A673 (cell line): ENCODE results near the gene MAP9. TPM values are rescaled to one million over a fixed set of nuclear protein-coding genes. Genes with fewer than 3 reads are reported as not detected.

ENCODE experiments used
- BruUV-seq: library from RNA; stranded (reverse); fragments of 400-500 nt; replicated peaks from 2 replicates; lab custom pipeline; 2021; lab: Mats Ljungman, UMichigan
- CTCF ChIA-PET: fragments of 300-600 bp; sonication (Branson Sonifier 250); formaldehyde crosslinking; loops from one replicate; lab custom pipeline; 2022; ENCODE audit warnings: antibody characterized with exemption; lab: Charles Lee
- POLR2A ChIA-PET: fragments of 300-600 bp; sonication (Branson Sonifier 250); formaldehyde crosslinking; loops from one replicate; lab custom pipeline; 2022; ENCODE audit warnings: antibody characterized with exemption; ENCODE audit not compliant: low non-redundant PET; lab: Charles Lee
- DNase-seq: peaks from one replicate; pipeline ENCODE4 v3.0.0-alpha.2; 2015; ENCODE audit warnings: low spot score
- H3K27ac ChIP-seq: fragments of 200-600 bp; sonication (generic); 2 replicates; pipeline ENCODE4 v1.5.1; 2016; ENCODE audit warnings: mixed run types, low read depth, mild to moderate bottlenecking, mixed read lengths, antibody characterized with exemption, low read length; ENCODE audit not compliant: poor library complexity, severe bottlenecking
- H3K27me3 ChIP-seq: fragments of 200-600 bp; sonication (generic); replicated peaks from 2 replicates; pipeline ENCODE4 v1.6.1; 2017; ENCODE audit warnings: mixed run types, low read depth, mild to moderate bottlenecking, mixed read lengths, antibody characterized with exemption, low read length; ENCODE audit not compliant: insufficient read depth, poor library complexity
- H3K36me3 ChIP-seq: fragments of 200-600 bp; sonication (generic); 2 replicates; pipeline ENCODE4 v1.6.1; 2016; ENCODE audit warnings: mixed run types, mild to moderate bottlenecking, mixed read lengths, antibody characterized with exemption, low read length; ENCODE audit not compliant: insufficient read depth, poor library complexity, severe bottlenecking
- H3K4me1 ChIP-seq: fragments of 200-600 bp; sonication (generic); 2 replicates; pipeline ENCODE4 v1.6.1; 2017; ENCODE audit warnings: mixed run types, mild to moderate bottlenecking, mixed read lengths, antibody characterized with exemption, low read length; ENCODE audit not compliant: insufficient read depth, poor library complexity, severe bottlenecking
- H3K4me3 ChIP-seq: fragments of 200-600 bp; sonication (generic); 2 replicates; pipeline ENCODE4 v1.5.1; 2016; ENCODE audit warnings: low read depth, mixed run types, mild to moderate bottlenecking, mixed read lengths, low read length; ENCODE audit not compliant: poor library complexity, severe bottlenecking
- H3K9me3 ChIP-seq: fragments of 200-600 bp; sonication (generic); 2 replicates; pipeline ENCODE4 v1.6.1; 2016; ENCODE audit warnings: mixed run types, low read depth, mild to moderate bottlenecking, mixed read lengths, antibody characterized with exemption, low read length; ENCODE audit not compliant: poor library complexity, severe bottlenecking
- EZH2 ChIP-seq: fragments of 200-600 bp; sonication (generic); IDR thresholded peaks from 2 replicates; pipeline ENCODE4 v1.6.1; 2017; ENCODE audit warnings: borderline replicate concordance, low read depth, mild to moderate bottlenecking, mixed read lengths, antibody characterized with exemption, low read length; ENCODE audit not compliant: poor library complexity, severe bottlenecking
- intact Hi-C: fragments of 100-400 bp; cut with micrococcal nuclease; formaldehyde crosslinking; loops from one replicate; pipeline ENCODE4 v1.10.0; 2022; ENCODE audit not compliant: unreplicated experiment
- total RNA-seq: library from RNA; stranded (reverse); gene quantifications from 2 replicates; pipeline ENCODE4 v1.2.3, GENCODE V29; 2021
- TF ChIP-seq, protein P1 (sequence below): fragments of 300-800, 200-600 bp; sonication (generic); conservative IDR thresholded peaks from 2 replicates; pipeline ENCODE4 v1.5.1; 2017; ENCODE audit warnings: low read depth, mild to moderate bottlenecking, antibody characterized with exemption, low read length, moderate library complexity, mixed read lengths

The MAP9 gene
- total RNA-seq, 1 experiment from 2014 or later: 13.7 TPM

DNA sequence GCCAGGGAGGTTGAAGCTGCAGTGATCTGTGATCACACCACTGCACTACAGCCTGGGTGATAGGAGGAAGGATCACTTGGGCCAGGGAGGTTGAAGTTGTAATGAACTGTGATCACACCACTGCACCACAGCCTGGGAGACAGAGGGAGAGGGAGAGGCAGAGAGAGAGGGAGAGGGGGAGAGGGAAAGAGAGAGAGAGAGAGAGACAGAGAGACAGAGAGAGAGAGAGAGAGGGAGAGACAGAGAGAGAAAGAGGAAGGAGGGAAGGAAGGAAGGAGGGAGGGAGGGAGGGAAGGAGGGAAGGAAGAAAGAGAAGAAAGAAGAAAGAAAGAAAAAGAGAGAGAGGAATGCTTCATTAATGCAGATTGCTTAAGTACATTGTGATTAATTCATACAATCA lies 15.2 kb upstream of the MAP9 start:
- ChIA-PET POLR2A (no interaction called here), CTCF (no interaction called here)
- TF ChIP-seq, protein P1, sequence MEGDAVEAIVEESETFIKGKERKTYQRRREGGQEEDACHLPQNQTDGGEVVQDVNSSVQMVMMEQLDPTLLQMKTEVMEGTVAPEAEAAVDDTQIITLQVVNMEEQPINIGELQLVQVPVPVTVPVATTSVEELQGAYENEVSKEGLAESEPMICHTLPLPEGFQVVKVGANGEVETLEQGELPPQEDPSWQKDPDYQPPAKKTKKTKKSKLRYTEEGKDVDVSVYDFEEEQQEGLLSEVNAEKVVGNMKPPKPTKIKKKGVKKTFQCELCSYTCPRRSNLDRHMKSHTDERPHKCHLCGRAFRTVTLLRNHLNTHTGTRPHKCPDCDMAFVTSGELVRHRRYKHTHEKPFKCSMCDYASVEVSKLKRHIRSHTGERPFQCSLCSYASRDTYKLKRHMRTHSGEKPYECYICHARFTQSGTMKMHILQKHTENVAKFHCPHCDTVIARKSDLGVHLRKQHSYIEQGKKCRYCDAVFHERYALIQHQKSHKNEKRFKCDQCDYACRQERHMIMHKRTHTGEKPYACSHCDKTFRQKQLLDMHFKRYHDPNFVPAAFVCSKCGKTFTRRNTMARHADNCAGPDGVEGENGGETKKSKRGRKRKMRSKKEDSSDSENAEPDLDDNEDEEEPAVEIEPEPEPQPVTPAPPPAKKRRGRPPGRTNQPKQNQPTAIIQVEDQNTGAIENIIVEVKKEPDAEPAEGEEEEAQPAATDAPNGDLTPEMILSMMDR: no peak
- no peak for TF ChIP-seq EZH2
- Histone ChIP-seq H3K9me3 (no peaks in the 10 kb centered on the region), H3K27ac (no peak overlapping the region), H3K4me3 (no peak overlapping the region), H3K36me3 (no peaks in the 10 kb centered on the region), H3K27me3 (no peaks in the 10 kb centered on the region), H3K4me1 (no peaks in the 10 kb centered on the region)
- no peak for DNase-seq
- intact Hi-C loops: no loop called here
- no TSS peak for BruUV-seq

- no peaks in the 10 kb centered on the region for H3K36me3 ChIP-seq
- ChIA-PET CTCF (no interaction called here), POLR2A (no interaction called here)
- no peak overlapping the region for H3K4me3 ChIP-seq
- BruUV-seq: no TSS peak
- no peaks in the 10 kb centered on the region for H3K27me3 ChIP-seq
- intact Hi-C loops: no loop called here
- no peaks in the 10 kb centered on the region for H3K9me3 ChIP-seq
- H3K4me1 ChIP-seq: no peaks in the 10 kb centered on the region
- TF ChIP-seq EZH2: no peak
- TF ChIP-seq, protein P1: no peak
- no peak overlapping the region for H3K27ac ChIP-seq
- no peak for DNase-seq
Observed at GRCh38 chr4:155388162-155388561, 11.4 kb upstream of the MAP9 start.

GRCh38 chr4:155383541-155383940 lies 6.8 kb upstream of the MAP9 start:
- BruUV-seq: no TSS peak

More at GRCh38 chr4:155383541-155383940, 6.8 kb upstream of the MAP9 start:
- DNase-seq: no peak
- H3K27ac ChIP-seq: no peak overlapping the region
- CTCF ChIA-PET: no interaction called here
- intact Hi-C loops: no loop called here
- H3K4me3 ChIP-seq: no peak overlapping the region
- H3K4me1 ChIP-seq: no peaks in the 10 kb centered on the region
- H3K27me3 ChIP-seq: no peaks in the 10 kb centered on the region
- H3K36me3 ChIP-seq: no peaks in the 10 kb centered on the region
- H3K9me3 ChIP-seq: no peaks in the 10 kb centered on the region
- POLR2A ChIA-PET: no interaction called here
- TF ChIP-seq EZH2: no peak
- TF ChIP-seq, protein P1: no peak
